Renal cortex interstitium (tissue), 11 donors: ENCODE measurements around the gene PRR18. TPM values are rescaled to one million over a fixed set of nuclear protein-coding genes. Genes with fewer than 3 reads are reported as not detected.

ENCODE experiments used
- DNase-seq, 11 donors: peaks; one replicate each; pipeline ENCODE4 v3.0.0-alpha.2; 2013; ENCODE audit warnings: low read depth in 9 of 11, low spot score in 4 of 11; ENCODE audit errors: extremely low read depth in 1 of 11
- polyA plus RNA-seq, 3 donors: library from polyadenylated mRNA; unstranded; fragments of 120-200 nt; gene quantifications; one replicate each; pipeline ENCODE4 v1.2.1, GENCODE V29; 2013; ENCODE audit not compliant: insufficient read length in 3 of 3

The PRR18 gene
- polyA plus RNA-seq, 3 donors, result 0.22 to 0.45 (median 0.27) TPM

- DNase-seq, result no peak
Measured at GRCh38 chr6:166309977-166310376, 1.8 kb upstream of the PRR18 start.

GRCh38 chr6:166308769-166309589 is 787 bp upstream of the PRR18 start:
- no peak for DNase-seq

- DNase-seq, result no peak
Measured at GRCh38 chr6:166307082-166308032, 835 bp downstream of the PRR18 start.

GRCh38 chr6:166306378-166307081 is 1.7 kb downstream of the PRR18 start:
- no peak for DNase-seq

- no peak for DNase-seq
Measured at GRCh38 chr6:166305562-166306117, 2.6 kb downstream of the PRR18 start.

- DNase-seq, result no peak
Measured at GRCh38 chr6:166304106-166304505, 4.1 kb downstream of the PRR18 start.

- DNase-seq, result no peak
Measured at GRCh38 chr6:166301611-166302529, 6.3 kb downstream of the PRR18 start.

GRCh38 chr6:166300357-166300987 is 7.7 kb downstream of the PRR18 start:
- DNase-seq, result no peak

GRCh38 chr6:166297606-166298005 is 10.6 kb downstream of the PRR18 start:
- no peak for DNase-seq

GRCh38 chr6:166296035-166296883 is 11.9 kb downstream of the PRR18 start:
- no peak for DNase-seq

GRCh38 chr6:166293731-166294584 is 14.2 kb downstream of the PRR18 start:
- DNase-seq, result no peak

- no peak for DNase-seq
Measured at GRCh38 chr6:166289207-166290060, 18.8 kb downstream of the PRR18 start.

- DNase-seq, result no peak
Measured at GRCh38 chr6:166286839-166287271, 21.3 kb downstream of the PRR18 start.

GRCh38 chr6:166285233-166285632 is 23.0 kb downstream of the PRR18 start:
- DNase-seq, result no peak

- DNase-seq, result no peak
Measured at GRCh38 chr6:166284640-166285039, 23.6 kb downstream of the PRR18 start.
